Measurements from ENCODE around the gene RYR3. TPM values are rescaled to one million over a fixed set of nuclear protein-coding genes. Genes with fewer than 3 reads are reported as not detected.

The RYR3 gene
- total RNA-seq, 1 experiment from 2014 or later, result not detected

- DNase-seq (ENCODE audit: low spot score), result peak; percentile 8
- intact Hi-C loops (cut with micrococcal nuclease; ENCODE audit: unreplicated experiment), result no loop called here
Measured at GRCh38 chr15:33720952-33721351, 410.2 kb downstream of the RYR3 start.

GRCh38 chr15:33722005-33722672, 411.4 kb downstream of the RYR3 start:
- ChIA-PET POLR2A (ENCODE audit: low non-redundant PET) (interaction anchor here (0.5 kb wide), 1 partner anchor 707 kb away, joined by 4 read pairs; no protein-coding TSS in a partner anchor), CTCF (interaction anchor here (0.6 kb wide), 1 partner anchor 528 kb away, joined by 4 read pairs; the partner anchor contains the start of gene FMN1)
- intact Hi-C loops (cut with micrococcal nuclease; ENCODE audit: unreplicated experiment), result no loop called here
- no peak overlapping the region for H3K27ac ChIP-seq (ENCODE audit: low read depth, low read length, poor library complexity, severe bottlenecking)
- no peaks in the 10 kb centered on the region for H3K36me3 ChIP-seq (ENCODE audit: insufficient read depth, low read length, poor library complexity, severe bottlenecking)
- H3K4me3 ChIP-seq (ENCODE audit: low read depth, low read length, poor library complexity, severe bottlenecking), result no peak overlapping the region
- TF ChIP-seq EZH2 (IDR thresholded peaks at IDR 0.05; ENCODE audit: borderline replicate concordance, low read depth, low read length, poor library complexity, severe bottlenecking) (no peak), CTCF (conservative IDR thresholded peaks at IDR 0.05; ENCODE audit: low read depth, low read length) (no peak)
- no peaks in the 10 kb centered on the region for H3K4me1 ChIP-seq (ENCODE audit: insufficient read depth, low read length, poor library complexity, severe bottlenecking)
- BruUV-seq (replicated peaks), result no TSS peak
- no peak for DNase-seq (ENCODE audit: low spot score)
- H3K27me3 ChIP-seq (replicated peaks; ENCODE audit: insufficient read depth, low read depth, low read length, poor library complexity), result no peaks in the 10 kb centered on the region
- no peaks in the 10 kb centered on the region for H3K9me3 ChIP-seq (ENCODE audit: low read depth, low read length, poor library complexity, severe bottlenecking)

More at GRCh38 chr15:33720952-33721351, 410.2 kb downstream of the RYR3 start:
- Histone ChIP-seq H3K27me3 (replicated peaks; ENCODE audit: insufficient read depth, low read depth, low read length, poor library complexity) (no peaks in the 10 kb centered on the region), H3K36me3 (ENCODE audit: insufficient read depth, low read length, poor library complexity, severe bottlenecking) (no peaks in the 10 kb centered on the region), H3K4me3 (ENCODE audit: low read depth, low read length, poor library complexity, severe bottlenecking) (no peak overlapping the region), H3K9me3 (ENCODE audit: low read depth, low read length, poor library complexity, severe bottlenecking) (no peaks in the 10 kb centered on the region), H3K27ac (ENCODE audit: low read depth, low read length, poor library complexity, severe bottlenecking) (no peak overlapping the region), H3K4me1 (ENCODE audit: insufficient read depth, low read length, poor library complexity, severe bottlenecking) (no peaks in the 10 kb centered on the region)
- TF ChIP-seq CTCF (conservative IDR thresholded peaks at IDR 0.05; ENCODE audit: low read depth, low read length) (no peak), EZH2 (IDR thresholded peaks at IDR 0.05; ENCODE audit: borderline replicate concordance, low read depth, low read length, poor library complexity, severe bottlenecking) (no peak)
- no TSS peak for BruUV-seq (replicated peaks)
- ChIA-PET POLR2A (ENCODE audit: low non-redundant PET) (no interaction called here), CTCF (interaction anchor here (0.7 kb wide), 1 partner anchor 19 kb away, joined by 3 read pairs; no protein-coding TSS in a partner anchor)

- Histone ChIP-seq H3K4me3 (ENCODE audit: low read depth, low read length, poor library complexity, severe bottlenecking) (no peak overlapping the region), H3K4me1 (ENCODE audit: insufficient read depth, low read length, poor library complexity, severe bottlenecking) (no peaks in the 10 kb centered on the region), H3K27me3 (replicated peaks; ENCODE audit: insufficient read depth, low read depth, low read length, poor library complexity) (no peaks in the 10 kb centered on the region), H3K9me3 (ENCODE audit: low read depth, low read length, poor library complexity, severe bottlenecking) (no peaks in the 10 kb centered on the region), H3K27ac (ENCODE audit: low read depth, low read length, poor library complexity, severe bottlenecking) (no peak overlapping the region), H3K36me3 (ENCODE audit: insufficient read depth, low read length, poor library complexity, severe bottlenecking) (no peaks in the 10 kb centered on the region)
- no peak for TF ChIP-seq EZH2 (IDR thresholded peaks at IDR 0.05; ENCODE audit: borderline replicate concordance, low read depth, low read length, poor library complexity, severe bottlenecking)
- no peak for TF ChIP-seq CTCF (conservative IDR thresholded peaks at IDR 0.05; ENCODE audit: low read depth, low read length)
- intact Hi-C loops (cut with micrococcal nuclease; ENCODE audit: unreplicated experiment), result no loop called here
- no peak for DNase-seq (ENCODE audit: low spot score)
- no TSS peak for BruUV-seq (replicated peaks)
- CTCF ChIA-PET, result no interaction called here
- POLR2A ChIA-PET (ENCODE audit: low non-redundant PET), result no interaction called here
Measured at GRCh38 chr15:33722673-33723015, 411.9 kb downstream of the RYR3 start.

All from A673 (cell line).